C4-2B (cell line): Measurements from ENCODE around the gene SPAG9.

Source experiments
- ZFX ChIP-seq: fragments of 450-650 bp; IDR thresholded peaks from 2 replicates; pipeline ENCODE4 v1.6.1; 2017
- TF ChIP-seq, protein P1 (sequence below): fragments of 450-650 bp; conservative IDR thresholded peaks from 2 replicates; pipeline ENCODE4 v1.5.1; 2017; ENCODE audit warnings: mild to moderate bottlenecking

DNA sequence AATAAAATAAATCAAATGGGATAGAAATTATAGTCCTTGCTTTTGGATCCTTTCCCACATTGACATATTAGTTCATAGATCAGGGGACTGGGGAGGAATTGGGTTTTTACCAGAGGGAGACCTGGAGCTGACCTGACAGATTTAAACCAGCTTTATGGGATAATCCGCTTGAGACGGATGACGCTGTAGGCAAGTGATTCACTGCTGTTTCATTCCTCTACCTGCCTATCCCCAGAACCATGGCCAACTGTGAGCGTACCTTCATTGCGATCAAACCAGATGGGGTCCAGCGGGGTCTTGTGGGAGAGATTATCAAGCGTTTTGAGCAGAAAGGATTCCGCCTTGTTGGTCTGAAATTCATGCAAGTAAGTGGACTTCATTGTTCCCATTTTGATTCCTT is 34.7 kb upstream of the SPAG9 start:
- TF ChIP-seq, protein P1, sequence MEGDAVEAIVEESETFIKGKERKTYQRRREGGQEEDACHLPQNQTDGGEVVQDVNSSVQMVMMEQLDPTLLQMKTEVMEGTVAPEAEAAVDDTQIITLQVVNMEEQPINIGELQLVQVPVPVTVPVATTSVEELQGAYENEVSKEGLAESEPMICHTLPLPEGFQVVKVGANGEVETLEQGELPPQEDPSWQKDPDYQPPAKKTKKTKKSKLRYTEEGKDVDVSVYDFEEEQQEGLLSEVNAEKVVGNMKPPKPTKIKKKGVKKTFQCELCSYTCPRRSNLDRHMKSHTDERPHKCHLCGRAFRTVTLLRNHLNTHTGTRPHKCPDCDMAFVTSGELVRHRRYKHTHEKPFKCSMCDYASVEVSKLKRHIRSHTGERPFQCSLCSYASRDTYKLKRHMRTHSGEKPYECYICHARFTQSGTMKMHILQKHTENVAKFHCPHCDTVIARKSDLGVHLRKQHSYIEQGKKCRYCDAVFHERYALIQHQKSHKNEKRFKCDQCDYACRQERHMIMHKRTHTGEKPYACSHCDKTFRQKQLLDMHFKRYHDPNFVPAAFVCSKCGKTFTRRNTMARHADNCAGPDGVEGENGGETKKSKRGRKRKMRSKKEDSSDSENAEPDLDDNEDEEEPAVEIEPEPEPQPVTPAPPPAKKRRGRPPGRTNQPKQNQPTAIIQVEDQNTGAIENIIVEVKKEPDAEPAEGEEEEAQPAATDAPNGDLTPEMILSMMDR, result no peak
- TF ChIP-seq ZFX, result no peak
